CD4-positive, alpha-beta T cell (primary cell): ENCODE measurements around the gene SNX11. TPM values are rescaled to one million over a fixed set of nuclear protein-coding genes. Genes with fewer than 3 reads are reported as not detected.

Experiments
- ATAC-seq: fragments of 200-7000 bp; cut with Tn5 transposase; one replicate; pipeline ENCODE4 v1.10.0; 2022; ENCODE audit warnings: mild to moderate bottlenecking; ENCODE audit not compliant: poor library complexity
- CTCF ChIA-PET: fragments of 350-600 bp; sonication (Branson Sonifier 250); formaldehyde crosslinking; loops from one replicate; lab custom pipeline; 2021; ENCODE audit warnings: antibody characterized with exemption, inconsistent platforms; lab: Charles Lee
- POLR2A ChIA-PET: fragments of 350-600 bp; sonication (Branson Sonifier 250); formaldehyde crosslinking; loops from one replicate; lab custom pipeline; 2021; ENCODE audit warnings: antibody characterized with exemption, inconsistent platforms; lab: Charles Lee
- DNase-seq, 14 experiments: peaks; one replicate each; pipeline ENCODE4 v3.0.0-alpha.2; 2013 to 2020; ENCODE audit warnings: mixed read lengths in 2 of 14
- H3K27ac ChIP-seq, 2 donors: one replicate each; pipeline versions ENCODE4 v1.5.1 to v1.7.0; 2013; ENCODE audit warnings: low read length in 2 of 2, low read depth in 1 of 2, mild to moderate bottlenecking in 1 of 2
- H3K27me3 ChIP-seq, 2 experiments: 1 replicate in 1 of 2; 2 replicates in 1 of 2; pipeline versions ENCODE4 v1.6.1 to v1.7.0; 2013; ENCODE audit warnings: low read length in 2 of 2, control low read depth in 1 of 2, mild to moderate bottlenecking in 1 of 2, moderate library complexity in 1 of 2; ENCODE audit not compliant: insufficient read depth in 2 of 2, control insufficient read depth in 1 of 2
- H3K36me3 ChIP-seq: one replicate; pipeline ENCODE4 v1.6.1; 2013; ENCODE audit warnings: low read length, control low read depth; ENCODE audit not compliant: insufficient read depth
- H3K4me1 ChIP-seq: one replicate; pipeline ENCODE4 v1.6.1; 2013; ENCODE audit warnings: low read length, control low read depth; ENCODE audit not compliant: insufficient read depth
- H3K4me3 ChIP-seq: one replicate; pipeline ENCODE4 v1.5.1; 2013; ENCODE audit warnings: mild to moderate bottlenecking, low read length, moderate library complexity
- H3K9me3 ChIP-seq, 2 experiments: 1 replicate in 1 of 2; 2 replicates in 1 of 2; pipeline versions ENCODE4 v1.6.1 to v1.7.0; 2013; ENCODE audit warnings: low read length in 2 of 2, mild to moderate bottlenecking in 2 of 2, control low read depth in 1 of 2, moderate library complexity in 1 of 2; ENCODE audit not compliant: control insufficient read depth in 1 of 2, insufficient read depth in 1 of 2
- H3K27ac Mint-ChIP-seq: one replicate; pipeline ENCODE4 v1.8.0; 2020; ENCODE audit warnings: mixed read lengths
- H3K27me3 Mint-ChIP-seq: one replicate; pipeline ENCODE4 v1.8.0; 2021; ENCODE audit warnings: mixed read lengths
- H3K36me3 Mint-ChIP-seq: one replicate; pipeline ENCODE4 v1.8.0; 2021; ENCODE audit warnings: low read depth, mixed read lengths
- H3K4me1 Mint-ChIP-seq: one replicate; pipeline ENCODE4 v1.8.0; 2021; ENCODE audit warnings: low read depth, mixed read lengths
- H3K4me3 Mint-ChIP-seq: one replicate; pipeline ENCODE4 v1.8.0; 2020; ENCODE audit warnings: mild to moderate bottlenecking, mixed read lengths
- H3K9me3 Mint-ChIP-seq: one replicate; pipeline ENCODE4 v1.8.0; 2020; ENCODE audit warnings: mixed read lengths
- CTCF ChIP-seq: fragments of 200-600 bp; IDR thresholded peaks from one replicate; pipeline ENCODE4 v1.8.0; 2022; ENCODE audit warnings: antibody characterized with exemption, mild to moderate bottlenecking
- intact Hi-C, 2 experiments: fragments of 100-400 bp; cut with DNase I in 1 of 2; cut with micrococcal nuclease in 1 of 2; formaldehyde crosslinking; loops; one replicate each; pipeline versions ENCODE4 v1.15.1 to v1.9.0; 2023 to 2025; cut with DNase I, micrococcal nuclease
- total RNA-seq, 174 experiments: library from RNA in 2 of 174; stranded (reverse) in 2 of 174; gene quantifications; one replicate each; pipeline ENCODE4 v1.2.3 and lab custom pipeline; 2021 to 2026

SNX11 gene
- total RNA-seq, 2 experiments from 2014 or later = 6.8 to 8.7 TPM

- no peak overlapping the region for H3K4me3 ChIP-seq
- no peaks in the 10 kb centered on the region for H3K27me3 ChIP-seq
- ATAC-seq = no peak
- POLR2A ChIA-PET = no interaction called here
- TF ChIP-seq CTCF = no peak
- peaks cover 26% of the 10 kb centered on the region for H3K36me3 ChIP-seq
- Mint-ChIP-seq H3K27ac (no peak overlapping the region), H3K4me1 (no peaks in the 10 kb centered on the region), H3K36me3 (peaks cover 32% of the 10 kb centered on the region), H3K27me3 (no peaks in the 10 kb centered on the region), H3K9me3 (no peaks in the 10 kb centered on the region), H3K4me3 (no peak overlapping the region)
- CTCF ChIA-PET = interaction anchor here (0.6 kb wide), 1 partner anchor 11 kb away, joined by 3 read pairs; no protein-coding TSS in a partner anchor
- intact Hi-C loops = no loop called here
- H3K27ac ChIP-seq = no peak overlapping the region
- H3K9me3 ChIP-seq = no peaks in the 10 kb centered on the region
- DNase-seq = no peak
- H3K4me1 ChIP-seq = no peaks in the 10 kb centered on the region
Measured at GRCh38 chr17:48126532-48126850, 18.9 kb downstream of the SNX11 start.

- H3K4me3 ChIP-seq = no peak overlapping the region
- H3K27ac Mint-ChIP-seq = peak overlapping the region; percentile 17
- ATAC-seq (no peak), DNase-seq (no peak)
- intact Hi-C loops = no loop called here
- POLR2A ChIA-PET = interaction anchor here (1.9 kb wide), 1 partner anchor 20 kb away, joined by 4 read pairs; the partner anchor contains the start of gene SNX11
- no peaks in the 10 kb centered on the region for H3K9me3 Mint-ChIP-seq
- no peaks in the 10 kb centered on the region for H3K4me1 Mint-ChIP-seq
- no peaks in the 10 kb centered on the region for H3K9me3 ChIP-seq
- no peak overlapping the region for H3K27ac ChIP-seq
- H3K36me3 ChIP-seq = peaks cover 23% of the 10 kb centered on the region
- peaks cover 33% of the 10 kb centered on the region for H3K36me3 Mint-ChIP-seq
- no peaks in the 10 kb centered on the region for H3K4me1 ChIP-seq
- CTCF ChIA-PET = no interaction called here
- H3K4me3 Mint-ChIP-seq = no peak overlapping the region
- no peaks in the 10 kb centered on the region for H3K27me3 ChIP-seq
- no peaks in the 10 kb centered on the region for H3K27me3 Mint-ChIP-seq
- TF ChIP-seq CTCF = no peak
Measured at GRCh38 chr17:48127371-48128051, 19.9 kb downstream of the SNX11 start.

- H3K4me3 ChIP-seq = no peak overlapping the region
- no peak for TF ChIP-seq CTCF
- H3K27ac Mint-ChIP-seq = no peak overlapping the region
- no peak overlapping the region for H3K27ac ChIP-seq
- peaks cover 21% of the 10 kb centered on the region for H3K36me3 ChIP-seq
- CTCF ChIA-PET = interaction anchor here (1.0 to 3.6 kb wide), 2 partner anchors 48 to 102 kb away, joined by 5 to 15 read pairs; no protein-coding TSS in a partner anchor
- no peaks in the 10 kb centered on the region for H3K4me1 Mint-ChIP-seq
- no peaks in the 10 kb centered on the region for H3K4me1 ChIP-seq
- intact Hi-C loops = no loop called here
- H3K9me3 Mint-ChIP-seq = no peaks in the 10 kb centered on the region
- no peak overlapping the region for H3K4me3 Mint-ChIP-seq
- ATAC-seq = no peak
- no peaks in the 10 kb centered on the region for H3K27me3 ChIP-seq
- H3K9me3 ChIP-seq = no peaks in the 10 kb centered on the region
- no peaks in the 10 kb centered on the region for H3K27me3 Mint-ChIP-seq
- H3K36me3 Mint-ChIP-seq = peaks cover 33% of the 10 kb centered on the region
- POLR2A ChIA-PET = interaction anchor here (1.9 kb wide), 1 partner anchor 21 kb away, joined by 4 read pairs; the partner anchor contains the start of gene SNX11
- no peak for DNase-seq
Measured at GRCh38 chr17:48128400-48128799, 20.8 kb downstream of the SNX11 start.
